HG02678 (cell line): ENCODE data around the gene COL4A1.

Experiments used
- ATAC-seq: cut with Tn5 transposase; IDR thresholded peaks from one replicate; pipeline ENCODE4 v1.9.1; 2021; ENCODE audit warnings: mild to moderate bottlenecking, moderate library complexity; ENCODE audit not compliant: unreplicated experiment

The COL4A1 gene

DNA sequence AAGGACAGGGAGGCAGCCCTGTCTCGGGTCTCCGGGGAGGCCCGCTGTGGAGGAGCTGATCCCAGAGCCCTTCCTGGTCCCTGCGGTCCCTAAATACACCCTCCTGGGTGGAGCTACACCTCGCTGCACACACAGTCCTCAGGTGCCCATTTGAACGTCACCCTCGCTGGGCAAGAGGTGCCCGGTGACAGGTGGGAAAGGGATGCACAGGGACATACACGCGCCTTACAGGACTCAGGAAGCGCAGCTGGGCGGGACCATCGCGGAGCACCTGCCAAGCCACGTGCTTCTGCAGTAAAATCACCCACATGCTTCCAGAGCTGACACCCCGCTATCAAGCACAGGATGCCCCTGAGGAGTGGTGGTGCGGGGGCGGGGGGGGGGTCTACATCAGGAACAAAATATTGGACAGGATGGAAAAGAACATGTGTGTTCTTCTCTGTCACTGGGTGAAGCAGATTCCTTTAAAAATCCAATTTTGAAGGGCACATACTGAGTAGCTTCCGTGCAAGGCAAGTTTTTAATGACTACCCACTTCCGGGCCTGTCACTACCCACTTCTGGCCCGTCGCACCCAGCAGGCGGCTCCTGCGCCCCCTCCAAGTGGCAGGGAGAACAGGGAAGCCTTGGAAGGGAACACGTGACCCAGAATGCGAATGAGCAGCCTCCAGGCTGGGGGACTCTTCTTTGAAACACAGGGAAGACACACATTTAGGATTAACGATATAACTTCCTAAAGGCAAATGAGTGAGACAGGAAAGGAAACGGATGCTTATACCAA is 78.9 kb downstream of the COL4A1 start:
- ATAC-seq = no peak

DNA sequence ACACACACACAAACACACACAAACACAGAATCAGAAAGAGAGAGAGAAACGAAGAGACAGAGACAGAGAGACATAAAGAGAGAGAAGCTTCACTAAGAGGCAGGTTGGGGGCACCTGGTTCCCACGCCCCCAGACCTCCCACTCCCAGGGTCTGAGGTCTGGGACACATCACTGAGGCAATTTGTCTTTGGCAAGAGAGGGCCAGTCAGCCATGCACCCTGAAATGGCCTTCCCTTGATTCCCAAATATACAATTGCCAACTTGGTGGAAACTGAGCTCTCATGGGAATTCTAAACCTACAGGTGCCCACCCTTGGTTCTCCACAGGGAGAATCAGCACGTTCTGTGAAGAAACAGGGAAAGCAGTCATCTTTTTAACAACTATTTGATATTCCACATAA is 79.5 kb downstream of the COL4A1 start:
- ATAC-seq = no peak

DNA sequence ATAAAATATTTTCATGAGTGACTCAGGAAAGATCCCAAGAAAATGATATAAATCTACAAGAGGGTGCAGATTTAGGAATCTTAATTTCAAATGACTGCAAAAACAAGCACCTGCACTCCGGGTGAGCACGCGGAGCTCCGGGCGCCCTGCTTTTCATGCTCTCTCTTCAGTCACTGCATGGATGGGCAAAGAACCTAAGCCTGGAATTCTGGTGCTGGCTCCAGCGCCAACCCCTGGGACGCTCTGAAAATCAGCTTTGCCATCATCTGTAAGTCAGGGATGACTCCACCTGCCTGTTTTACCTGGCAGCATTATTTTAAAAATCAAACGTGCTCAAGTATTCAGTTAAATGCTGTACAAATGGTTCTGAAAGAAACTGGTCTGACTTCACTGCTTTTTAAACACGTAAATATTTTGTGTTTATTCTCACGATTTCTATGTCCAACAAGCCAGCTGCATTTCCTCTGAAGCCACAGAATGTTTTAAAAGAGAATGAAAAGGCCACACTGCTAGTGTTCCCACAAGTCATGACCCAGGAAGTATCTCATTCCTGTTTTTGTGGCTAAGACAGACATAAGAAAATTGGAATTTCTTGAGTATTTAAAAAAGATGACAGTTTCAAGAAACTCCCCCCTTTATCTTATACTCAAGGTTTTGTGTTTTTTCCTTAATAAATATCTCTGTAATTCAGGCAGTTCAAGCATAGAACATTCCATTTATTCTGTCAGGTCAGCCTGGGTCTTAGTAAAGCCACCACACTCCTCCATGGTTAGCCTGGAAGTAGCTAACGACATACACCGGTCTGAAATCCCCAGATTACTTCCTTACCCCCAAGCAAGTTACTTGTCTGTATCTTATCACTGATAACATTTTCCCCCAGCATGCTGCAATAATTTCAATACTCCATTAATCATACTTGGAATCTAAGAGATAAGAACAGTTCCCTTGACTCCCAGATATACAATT is 81.1 kb downstream of the COL4A1 start:
- no peak for ATAC-seq

DNA sequence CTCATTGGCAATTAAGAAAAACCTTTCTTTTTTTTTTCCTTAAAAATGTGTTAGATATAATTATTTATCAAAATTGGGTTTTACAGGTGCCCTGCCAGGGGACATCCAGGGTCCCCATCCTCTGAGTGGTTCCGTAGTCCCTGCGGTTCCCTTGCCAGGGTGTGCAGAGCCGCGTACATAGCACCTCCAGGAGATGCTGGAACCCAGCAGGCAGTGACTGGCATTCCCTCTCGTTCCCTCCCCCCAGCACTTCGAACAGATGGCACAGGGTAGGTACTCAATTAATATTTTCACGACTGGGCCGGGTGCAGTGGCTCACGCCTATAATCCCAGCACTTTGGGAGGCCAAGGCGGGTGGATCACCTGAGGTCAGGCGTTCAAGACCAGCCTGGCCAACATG is 82.0 kb downstream of the COL4A1 start:
- no peak for ATAC-seq

DNA sequence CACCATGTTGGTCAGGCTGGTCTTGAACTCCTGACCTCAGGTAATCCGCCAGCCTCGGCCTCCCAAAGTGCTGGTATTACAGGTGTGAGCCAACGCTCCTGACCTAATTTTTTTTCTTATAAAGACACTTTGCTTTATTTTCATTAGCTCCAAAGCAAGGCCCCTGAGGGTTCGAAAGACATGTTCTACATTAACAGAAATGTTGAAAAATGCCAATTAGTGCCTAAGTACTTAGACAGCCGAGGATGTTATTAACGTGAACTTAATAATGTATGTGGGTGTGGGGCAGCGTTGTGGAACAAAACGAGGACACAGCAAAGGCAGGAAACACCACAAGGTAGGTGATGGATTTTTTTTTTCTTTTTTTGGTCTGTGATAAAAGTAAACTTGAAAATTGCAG is 82.4 kb downstream of the COL4A1 start:
- no peak for ATAC-seq

DNA sequence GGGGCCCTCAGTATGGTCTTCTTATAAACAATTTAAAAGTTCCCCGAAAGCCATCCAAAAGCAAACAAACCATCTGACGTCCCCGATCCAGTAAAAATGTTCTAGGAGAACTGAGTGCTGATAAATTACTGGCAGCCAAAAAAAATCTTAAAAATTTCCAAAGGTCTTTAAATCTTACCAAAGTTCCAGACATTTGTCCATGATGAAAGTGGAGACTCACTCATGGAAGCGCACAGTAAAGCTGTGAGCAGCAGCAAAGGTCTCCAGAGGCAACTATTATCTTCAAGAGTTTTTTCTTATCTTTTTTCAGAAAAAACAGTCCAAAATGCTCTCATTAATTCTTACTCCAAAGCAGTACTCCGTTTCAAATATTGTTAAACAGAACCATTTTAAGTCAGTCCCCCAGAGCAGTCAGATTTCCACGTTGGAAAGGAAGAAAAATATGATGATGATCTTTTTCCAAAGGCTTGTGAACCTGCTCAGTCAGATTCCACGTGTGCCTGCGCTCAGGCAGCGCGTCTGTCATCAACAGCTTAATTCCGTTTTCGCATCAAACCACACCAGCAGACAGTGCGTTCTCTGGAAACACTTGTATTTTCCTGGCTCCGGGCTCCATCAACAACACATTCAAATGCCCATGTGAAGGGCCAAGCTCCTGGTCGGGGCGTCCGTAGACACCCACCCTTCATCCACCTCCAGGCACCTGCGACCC is 85.4 kb downstream of the COL4A1 start:
- no peak for ATAC-seq

DNA sequence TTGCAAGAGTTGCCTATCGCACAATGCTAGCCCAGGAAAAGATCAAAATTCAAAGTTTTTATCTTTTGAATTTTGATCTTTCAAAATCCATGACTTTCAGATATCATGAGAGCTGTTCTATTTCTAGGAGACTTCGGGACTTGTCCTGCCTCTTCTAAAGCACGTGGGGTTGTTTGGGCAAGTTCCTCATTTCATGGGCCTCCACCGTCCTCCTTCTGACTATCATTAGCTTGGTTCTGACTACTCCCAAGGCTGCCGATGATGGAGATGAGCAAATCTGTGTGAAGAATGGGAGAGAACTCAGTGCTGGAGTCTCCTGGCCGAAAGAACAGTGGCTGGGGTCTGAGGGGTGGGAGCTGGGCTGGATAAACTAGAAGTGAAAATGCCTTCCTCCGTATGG is 86.5 kb downstream of the COL4A1 start:
- no peak for ATAC-seq

DNA sequence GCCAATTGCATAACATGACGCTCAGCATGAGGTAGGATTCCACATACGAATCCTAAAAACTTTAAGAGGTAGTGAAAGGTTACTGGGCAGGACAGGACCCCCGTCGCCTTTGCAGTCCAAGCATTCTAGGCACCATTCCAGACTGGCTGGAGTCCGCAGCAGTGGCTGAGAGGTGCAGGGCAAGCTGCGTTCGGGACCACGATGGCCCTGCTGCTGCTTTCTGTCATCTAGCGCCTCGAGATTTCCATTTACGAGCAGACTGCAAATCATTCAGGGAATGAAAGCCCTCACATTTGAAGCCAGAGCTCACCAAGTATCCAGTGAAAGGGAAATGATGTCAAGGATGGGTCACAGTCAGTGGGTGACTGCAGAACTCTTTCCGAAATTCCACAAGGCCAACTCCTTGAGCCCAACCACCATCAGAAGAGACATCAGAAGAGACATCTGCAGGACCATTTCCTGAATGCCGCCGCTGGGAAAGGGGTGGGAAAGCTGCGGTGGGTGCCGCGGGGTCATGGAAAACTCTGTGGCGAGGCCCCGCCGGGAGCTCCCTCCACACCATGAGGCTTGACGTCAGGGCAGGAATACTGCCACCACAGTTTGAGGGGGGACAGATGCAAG is 88.3 kb downstream of the COL4A1 start:
- no peak for ATAC-seq

DNA sequence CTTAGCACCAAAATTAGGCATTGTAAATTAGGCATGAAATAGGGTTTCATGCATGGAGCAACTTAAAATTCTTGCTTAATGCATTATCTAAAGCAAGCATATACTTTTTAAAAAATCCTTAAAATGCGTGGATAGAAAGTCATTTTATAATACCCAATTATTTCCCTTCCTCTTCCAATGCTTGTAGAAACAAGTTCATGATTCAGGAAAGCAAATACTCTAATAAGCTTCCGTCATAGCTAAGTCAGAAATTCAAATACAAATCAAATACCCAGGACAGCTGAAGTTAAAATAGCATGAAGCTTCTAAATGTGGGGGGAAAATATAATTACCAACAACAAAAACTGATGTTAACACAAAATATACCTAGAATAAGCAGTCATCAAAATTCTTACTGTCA is 89.1 kb downstream of the COL4A1 start:
- no peak for ATAC-seq

DNA sequence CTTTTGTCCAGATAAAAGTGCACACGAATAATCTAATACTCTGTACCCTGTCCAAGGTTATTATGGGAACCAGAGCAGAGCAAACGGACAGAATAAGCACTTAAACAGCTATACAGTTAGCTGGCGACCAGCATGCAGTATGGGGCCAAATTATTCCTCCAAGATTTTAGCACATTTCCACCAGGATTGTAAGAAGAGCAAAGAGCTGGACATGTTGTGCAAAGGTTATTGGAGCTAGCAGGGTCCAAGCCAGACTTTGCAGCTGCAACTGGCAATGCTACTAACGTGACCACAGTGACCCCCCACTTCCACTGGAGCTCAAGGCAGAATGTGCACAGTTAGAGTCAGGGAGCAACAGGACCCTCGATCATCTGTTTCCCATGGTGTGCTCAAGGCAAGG is 89.9 kb downstream of the COL4A1 start:
- no peak for ATAC-seq

DNA sequence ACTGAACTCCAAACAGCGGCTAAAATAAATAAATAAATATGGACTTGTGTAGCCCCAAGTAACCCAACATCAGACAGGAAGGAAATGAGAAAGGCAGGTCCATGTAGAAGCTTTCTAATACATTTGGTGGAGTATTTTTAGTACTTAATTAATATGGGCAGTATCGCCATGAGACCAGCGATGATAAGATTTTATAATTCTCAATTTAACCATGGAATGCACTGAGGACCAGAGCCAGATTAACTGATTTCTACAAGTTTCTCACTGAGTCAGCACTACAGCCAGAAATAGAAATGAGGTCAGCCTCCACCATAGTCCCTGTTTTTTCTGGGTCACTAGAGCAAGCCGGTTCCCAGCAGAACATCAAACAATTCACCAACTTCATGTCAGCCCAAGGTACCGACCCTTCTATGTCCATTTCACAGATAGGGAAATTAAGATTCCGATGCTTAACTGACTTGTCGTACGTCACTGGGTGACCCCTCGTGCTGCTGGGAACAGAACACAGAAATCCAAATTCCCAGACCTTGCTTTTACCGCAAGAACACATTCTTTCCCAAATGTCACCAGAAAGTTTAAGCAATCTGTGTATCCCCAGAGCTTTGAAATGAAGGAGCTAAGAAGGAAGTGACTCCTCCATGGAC is 90.4 kb downstream of the COL4A1 start:
- no peak for ATAC-seq

DNA sequence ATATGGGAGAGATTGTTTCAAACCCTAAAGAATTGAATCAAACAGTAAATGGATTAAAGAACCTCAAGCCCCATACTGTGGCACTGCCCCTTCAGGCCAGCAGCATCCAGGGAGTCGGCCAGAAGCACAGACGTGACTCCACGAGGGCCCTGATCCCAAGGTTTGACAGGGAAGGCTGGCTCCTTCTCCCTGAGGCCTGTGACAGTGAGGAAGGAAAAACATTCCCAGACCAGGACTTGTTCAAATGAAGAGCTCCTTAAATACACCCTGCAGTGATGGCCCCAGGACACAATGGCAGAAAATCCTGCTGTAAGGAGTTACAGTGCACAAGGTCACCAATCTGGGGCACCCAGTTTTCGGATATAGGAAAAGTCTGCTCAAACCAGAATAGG is 91.0 kb downstream of the COL4A1 start:
- no peak for ATAC-seq

DNA sequence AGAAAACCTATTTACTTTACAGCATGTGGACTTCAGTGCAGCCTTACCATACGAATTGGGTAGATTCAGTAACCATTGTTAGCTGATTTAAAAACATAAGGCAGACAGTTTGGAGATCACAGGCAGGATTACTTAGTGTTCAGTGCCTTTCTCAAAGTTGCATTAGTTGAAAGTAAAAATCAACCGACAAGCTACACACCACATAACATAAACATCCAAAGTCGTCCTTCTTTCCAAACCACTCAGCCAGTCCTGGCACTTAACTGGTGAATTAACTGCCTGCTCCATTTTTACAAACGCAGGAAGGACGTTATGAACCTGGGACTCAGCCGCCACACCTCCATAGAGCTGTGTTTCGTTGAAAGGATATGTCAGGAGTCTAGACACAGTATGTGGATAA is 91.4 kb downstream of the COL4A1 start:
- no peak for ATAC-seq

DNA sequence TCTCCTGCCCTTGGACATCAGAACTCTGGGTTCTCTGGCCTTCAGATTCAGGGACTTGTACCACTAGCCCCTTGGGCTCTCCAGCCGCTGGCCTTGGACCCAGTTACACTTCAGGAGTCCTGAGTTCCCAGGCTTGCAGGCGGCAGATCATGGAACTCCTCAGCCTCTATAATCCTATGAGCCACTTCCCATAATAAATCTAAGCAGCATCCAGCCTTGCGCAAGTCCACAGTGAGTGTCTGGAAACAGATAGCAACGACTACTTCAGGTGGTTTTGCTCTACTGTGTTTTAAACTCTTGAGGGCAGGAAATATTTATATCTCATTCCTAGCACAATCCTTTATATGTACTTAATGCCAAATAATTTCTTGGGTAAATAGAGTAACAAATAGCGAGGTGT is 92.3 kb downstream of the COL4A1 start:
- ATAC-seq = no peak

DNA sequence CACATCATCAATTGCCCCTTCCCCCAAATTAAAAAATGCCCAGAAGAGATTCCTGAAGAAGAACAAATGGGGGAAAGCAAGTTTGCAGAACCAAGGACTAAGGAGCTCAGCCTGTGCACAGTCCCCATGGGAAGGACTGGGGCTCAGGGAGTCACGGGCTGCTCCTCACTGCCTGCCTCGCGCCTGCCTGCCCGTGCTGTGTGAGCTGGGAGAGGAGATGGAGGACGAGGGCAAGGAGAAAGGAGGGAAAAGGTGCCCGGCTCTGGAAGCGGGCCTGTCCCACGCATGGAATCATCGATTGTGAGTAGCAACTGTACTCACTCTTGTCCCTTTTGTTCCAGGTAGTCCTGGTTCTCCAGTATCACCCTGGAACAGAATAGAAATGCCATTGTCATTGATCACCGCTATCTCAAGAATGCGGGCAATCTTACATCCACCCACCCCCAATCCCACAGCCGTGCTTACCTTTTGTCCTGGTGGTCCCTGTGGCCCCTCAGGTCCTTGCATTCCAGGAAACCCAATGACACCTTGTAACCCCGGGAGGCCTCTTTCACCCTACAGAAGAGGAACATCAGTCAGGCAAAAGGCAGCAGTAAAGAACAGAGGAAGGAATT is 93.4 kb downstream of the COL4A1 start:
- ATAC-seq = no peak

DNA sequence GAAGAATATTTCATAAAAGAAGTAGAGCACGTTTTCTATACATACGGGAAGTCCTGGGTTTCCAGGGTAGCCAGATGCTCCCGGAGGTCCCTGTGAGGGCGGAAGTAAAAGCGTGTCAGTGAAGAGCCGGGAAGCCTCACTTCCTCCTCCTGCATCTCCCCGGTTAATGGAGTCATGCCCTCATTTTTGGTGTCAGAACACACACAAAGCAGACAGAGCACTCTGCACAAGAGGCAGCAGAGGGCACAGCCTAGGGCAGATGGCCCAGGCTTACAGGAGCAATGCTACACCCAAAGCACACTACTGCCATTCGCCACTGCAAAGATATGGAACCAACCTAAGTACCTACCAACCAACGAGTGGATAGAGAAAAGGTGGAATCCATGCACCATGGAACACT is 94.4 kb downstream of the COL4A1 start:
- ATAC-seq = no peak

DNA sequence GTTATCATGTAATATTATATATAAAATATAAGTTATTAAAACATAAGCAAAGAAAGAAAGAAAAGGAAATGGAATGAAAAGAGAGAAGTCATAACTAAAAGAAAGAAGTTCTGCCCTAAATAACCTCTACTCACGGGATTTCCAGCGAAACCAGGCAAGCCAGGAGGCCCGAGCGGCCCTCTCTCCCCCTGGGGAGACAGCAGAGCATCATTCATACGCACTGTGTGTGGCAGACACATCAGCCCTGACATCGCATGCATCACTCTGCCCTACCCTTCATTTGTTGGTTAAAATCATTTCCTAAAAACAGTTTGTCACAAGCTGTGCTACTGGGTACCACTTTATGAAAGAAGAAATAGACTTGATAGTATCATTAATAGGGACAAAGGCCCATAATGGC is 95.2 kb downstream of the COL4A1 start:
- ATAC-seq = no peak

DNA sequence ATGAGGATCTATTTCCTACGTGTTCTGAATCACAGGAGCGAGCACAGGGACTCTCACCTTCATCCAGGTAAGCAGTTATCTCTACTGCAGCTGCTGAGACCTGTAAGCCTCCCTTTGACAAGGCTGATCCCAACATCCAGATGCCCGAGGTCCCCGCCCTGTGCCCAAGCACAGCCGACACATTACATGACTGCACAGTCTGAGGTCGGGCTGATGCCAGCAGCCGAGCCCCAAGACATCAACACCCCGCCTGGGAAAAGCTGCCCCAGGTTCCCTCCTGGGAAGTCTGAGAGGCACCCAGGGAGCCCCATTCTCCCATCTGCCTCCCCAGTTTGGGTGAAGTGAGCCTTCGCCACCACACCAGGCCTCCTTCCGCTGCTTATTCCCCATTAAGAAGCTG is 95.9 kb downstream of the COL4A1 start:
- ATAC-seq = no peak

DNA sequence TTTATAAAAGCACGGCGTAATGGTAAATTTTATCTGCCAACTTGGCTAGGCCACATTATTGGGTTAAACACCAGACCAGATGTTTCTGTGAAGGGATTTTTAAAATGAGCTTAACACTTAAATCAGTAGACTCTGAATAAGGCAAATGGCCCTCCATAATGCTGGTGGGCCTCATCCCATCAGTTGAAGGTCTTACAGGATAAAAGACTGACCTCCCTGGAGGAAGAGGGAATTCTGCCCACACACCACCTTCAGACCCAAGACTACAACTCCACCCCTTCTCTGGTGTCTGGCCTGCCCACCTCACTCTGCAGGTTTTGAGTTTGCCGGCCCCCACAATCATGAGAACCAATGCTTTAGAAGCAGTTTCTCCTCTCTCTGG is 96.4 kb downstream of the COL4A1 start:
- ATAC-seq = no peak

DNA sequence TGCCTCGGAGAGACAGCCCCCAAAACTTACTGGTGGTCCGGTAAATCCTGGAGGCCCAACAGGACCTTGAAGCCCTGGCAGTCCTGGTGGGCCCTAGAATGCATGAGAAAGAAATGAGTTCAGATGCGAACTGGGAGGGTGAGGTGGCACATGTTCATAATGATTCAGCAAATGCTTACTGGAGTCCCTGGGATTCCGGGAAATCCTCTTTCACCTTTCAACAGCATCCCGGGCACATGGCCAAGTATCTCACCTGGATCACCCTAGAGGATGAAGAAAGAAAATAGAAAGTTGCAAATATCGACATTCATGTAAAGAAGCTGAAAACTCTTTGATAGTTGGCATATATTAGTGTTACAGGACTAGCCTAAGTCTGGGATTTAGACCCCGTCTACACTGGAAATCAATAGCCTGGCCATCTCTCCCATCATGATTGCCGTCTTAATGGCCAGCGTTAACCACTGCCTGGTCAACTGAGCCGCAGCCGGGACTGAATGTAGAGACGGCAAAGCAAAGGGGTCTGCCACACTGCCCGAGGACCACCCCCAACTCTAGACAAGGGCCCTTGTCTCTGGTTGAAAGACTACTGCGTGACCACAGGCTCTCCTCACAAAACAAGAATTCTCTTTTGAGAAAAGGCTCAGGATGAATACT is 96.9 kb downstream of the COL4A1 start:
- no peak for ATAC-seq
